K562 (cell line): Measurements from ENCODE around the gene LPCAT1. TPM values are rescaled to one million over a fixed set of nuclear protein-coding genes. Genes with fewer than 3 reads are reported as not detected.

Experiments
- BRD9 ChIP-seq: fragments of 450-650 bp; IDR thresholded peaks from 2 replicates; pipeline ENCODE4 v1.6.1; 2018; ENCODE audit warnings: low read depth; ENCODE audit not compliant: partially characterized antibody
- CC2D1A ChIP-seq: fragments of 450-650 bp; IDR thresholded peaks from 2 replicates; pipeline ENCODE4 v1.6.1; 2017; ENCODE audit warnings: mild to moderate bottlenecking
- CTBP1 ChIP-seq: fragments of 450-650 bp; IDR thresholded peaks from 2 replicates; pipeline ENCODE4 v1.6.1; 2016; ENCODE audit warnings: borderline replicate concordance
- EP300 ChIP-seq: IDR thresholded peaks from 2 replicates; pipeline ENCODE4 v1.6.1; 2012; ENCODE audit warnings: low read length, improper control_type of control experiment
- KLF16 ChIP-seq: IDR thresholded peaks from 2 replicates; pipeline ENCODE4 v1.6.1; 2016; ENCODE audit warnings: antibody characterized with exemption
- KLF6 ChIP-seq: fragments of 250-450 bp; sonication (Bioruptor Pico); IDR thresholded peaks from 2 replicates; pipeline ENCODE4 v1.4.0; 2020; ENCODE audit warnings: mild to moderate bottlenecking, moderate library complexity, borderline replicate concordance
- MTA1 ChIP-seq: fragments of 450-650 bp; IDR thresholded peaks from 2 replicates; pipeline ENCODE4 v1.6.1; 2017; ENCODE audit warnings: borderline replicate concordance
- MYNN ChIP-seq, 2 experiments: sonication (generic); formaldehyde crosslinking in 1 of 2; IDR thresholded peaks; 2 replicates each; pipeline versions ENCODE4 v1.5.0 to v1.6.1; 2016 to 2020; ENCODE audit warnings: antibody characterized with exemption in 1 of 2, missing genetic modification reagents in 1 of 2
- NBN ChIP-seq: fragments of 450-650 bp; IDR thresholded peaks from 2 replicates; pipeline ENCODE4 v1.6.1; 2016; ENCODE audit warnings: low read depth, mild to moderate bottlenecking
- PCBP1 ChIP-seq: fragments of 200-400 bp; formaldehyde crosslinking; IDR thresholded peaks from 2 replicates; pipeline ENCODE4 v1.6.1; 2018; ENCODE audit warnings: mild to moderate bottlenecking, low read depth, low read length; ENCODE audit not compliant: poor library complexity, severe bottlenecking
- ZNF324 ChIP-seq: fragments of 250-450 bp; sonication (Bioruptor Pico); IDR thresholded peaks from 2 replicates; pipeline ENCODE4 v1.4.0; 2020; ENCODE audit warnings: mild to moderate bottlenecking
- ZNF830 ChIP-seq: fragments of 250-450 bp; sonication (Bioruptor Pico); IDR thresholded peaks from 2 replicates; pipeline ENCODE4 v1.5.0; 2021; ENCODE audit warnings: mild to moderate bottlenecking
- polyA plus RNA-seq, 8 experiments: library from polyadenylated mRNA; depleted of rRNA in 4 of 8; stranded (reverse) in 5 of 8; unstranded in 3 of 8; fragments of >200 nt; fragmentation: Nextera tagmentation in 2 of 8; fragmentation: Illumina TruSeq in 1 of 8; extraction: Ambion mirVana in 2 of 8; extraction: Trizol in 1 of 8; gene quantifications; 2 replicates each; pipeline versions ENCODE4 v1.2.1 to v1.2.3, GENCODE V29; 2011 to 2014; ENCODE audit warnings: inconsistent platforms in 1 of 8, missing spikeins in 1 of 8
- total RNA-seq, 7 experiments: library from RNA; depleted of rRNA in 6 of 7; stranded (reverse); fragments of >200 nt in 6 of 7; fragmentation: Illumina TruSeq in 2 of 7; extraction: Trizol in 2 of 7; gene quantifications; 2 replicates each; pipeline versions ENCODE4 v1.2.1 to v1.2.3, GENCODE V29; 2011 to 2021; ENCODE audit warnings: low replicate concordance in 1 of 7
- TF ChIP-seq, protein P1 (sequence below), 2 experiments: fragments of 450-650 bp; IDR thresholded peaks; 2 replicates each; pipeline ENCODE4 v1.6.1; 2016
- TF ChIP-seq, protein P2 (sequence below): fragments of 250-450 bp; sonication (Bioruptor Pico); IDR thresholded peaks from 2 replicates; pipeline ENCODE4 v1.5.0; 2021; ENCODE audit warnings: mild to moderate bottlenecking, moderate library complexity
- TF ChIP-seq, protein P3 (sequence below), 2 experiments: IDR thresholded peaks; 2 replicates each; pipeline ENCODE4 v1.6.1; 2012; ENCODE audit warnings: improper control_type of control experiment in 2 of 2, low read depth in 2 of 2, low read length in 2 of 2, borderline replicate concordance in 1 of 2
- TF ChIP-seq, protein P4 (sequence below): fragments of 450-650 bp; IDR thresholded peaks from 2 replicates; pipeline ENCODE4 v1.6.1; 2018; ENCODE audit warnings: mild to moderate bottlenecking, low read depth; ENCODE audit not compliant: partially characterized antibody
- TF ChIP-seq, protein P5 (sequence below), 2 experiments: fragments of 450-650 bp in 1 of 2; sonication (generic) in 1 of 2; formaldehyde crosslinking; conservative IDR thresholded peaks; 2 replicates each; pipeline versions ENCODE4 v1.4.0 to v1.8.1; 2020 to 2022; ENCODE audit warnings: mild to moderate bottlenecking in 1 of 2, missing genetic modification reagents in 1 of 2

LPCAT1 gene
- total and polyA plus RNA-seq, 9 of the 15 experiments (the other 6 are each of a cell fraction or from before 2014, with no cell fraction given): 0.14 to 18.4 (median 13.9) TPM

DNA sequence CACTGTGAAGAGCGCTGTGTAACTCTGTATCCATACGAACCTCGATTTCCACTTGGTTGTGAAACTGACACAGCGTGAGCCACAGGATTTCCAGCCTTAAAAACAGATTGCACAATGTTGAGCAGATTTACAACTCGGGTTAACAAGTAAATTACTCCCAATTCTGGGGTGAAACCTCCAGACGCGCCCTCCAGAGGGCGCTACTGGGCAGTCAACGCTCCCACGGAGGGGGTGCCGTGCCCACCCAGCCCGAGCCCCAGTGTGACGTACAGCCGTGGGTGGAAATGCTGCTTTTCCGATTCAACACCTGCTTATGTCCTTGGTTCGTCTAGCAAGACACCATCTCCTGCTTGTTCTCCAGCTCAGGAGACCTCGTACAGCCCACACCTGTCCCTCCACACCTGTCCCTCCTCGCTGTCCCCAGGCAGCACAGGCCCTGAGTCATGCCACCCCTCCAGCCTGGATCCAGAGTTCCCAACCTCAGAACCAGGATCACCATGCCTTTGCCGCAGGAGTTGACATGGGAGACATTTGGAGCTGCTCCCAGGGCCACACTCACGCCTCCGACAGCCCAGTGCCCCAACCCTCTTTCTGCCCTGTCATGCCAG lies 44.1 kb downstream of the LPCAT1 start (continued):
- TF ChIP-seq, protein P1, sequence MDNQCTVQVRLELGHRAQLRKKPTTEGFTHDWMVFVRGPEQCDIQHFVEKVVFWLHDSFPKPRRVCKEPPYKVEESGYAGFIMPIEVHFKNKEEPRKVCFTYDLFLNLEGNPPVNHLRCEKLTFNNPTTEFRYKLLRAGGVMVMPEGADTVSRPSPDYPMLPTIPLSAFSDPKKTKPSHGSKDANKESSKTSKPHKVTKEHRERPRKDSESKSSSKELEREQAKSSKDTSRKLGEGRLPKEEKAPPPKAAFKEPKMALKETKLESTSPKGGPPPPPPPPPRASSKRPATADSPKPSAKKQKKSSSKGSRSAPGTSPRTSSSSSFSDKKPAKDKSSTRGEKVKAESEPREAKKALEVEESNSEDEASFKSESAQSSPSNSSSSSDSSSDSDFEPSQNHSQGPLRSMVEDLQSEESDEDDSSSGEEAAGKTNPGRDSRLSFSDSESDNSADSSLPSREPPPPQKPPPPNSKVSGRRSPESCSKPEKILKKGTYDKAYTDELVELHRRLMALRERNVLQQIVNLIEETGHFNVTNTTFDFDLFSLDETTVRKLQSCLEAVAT (IDR thresholded peaks at IDR 0.05): no peak
- TF ChIP-seq KLF16 (no peak), EP300 (no peak), CC2D1A (0 out of 2 replicates have a peak, but pooled peaks have one; percentile 22), ZNF830 (CRISPR knock-in tag) (no peak), BRD9 (no peak), ZNF324 (CRISPR knock-in tag) (no peak), CTBP1 (0 out of 2 replicates have a peak, but pooled peaks have one; percentile 27), MYNN (IDR thresholded peaks at IDR 0.05) (no peak), MYNN (CRISPR knock-in tag; IDR thresholded peaks at IDR 0.05) (no peak), PCBP1 (no peak), MTA1 (no peak), KLF6 (no peak), NBN (no peak)
- TF ChIP-seq, protein P2, sequence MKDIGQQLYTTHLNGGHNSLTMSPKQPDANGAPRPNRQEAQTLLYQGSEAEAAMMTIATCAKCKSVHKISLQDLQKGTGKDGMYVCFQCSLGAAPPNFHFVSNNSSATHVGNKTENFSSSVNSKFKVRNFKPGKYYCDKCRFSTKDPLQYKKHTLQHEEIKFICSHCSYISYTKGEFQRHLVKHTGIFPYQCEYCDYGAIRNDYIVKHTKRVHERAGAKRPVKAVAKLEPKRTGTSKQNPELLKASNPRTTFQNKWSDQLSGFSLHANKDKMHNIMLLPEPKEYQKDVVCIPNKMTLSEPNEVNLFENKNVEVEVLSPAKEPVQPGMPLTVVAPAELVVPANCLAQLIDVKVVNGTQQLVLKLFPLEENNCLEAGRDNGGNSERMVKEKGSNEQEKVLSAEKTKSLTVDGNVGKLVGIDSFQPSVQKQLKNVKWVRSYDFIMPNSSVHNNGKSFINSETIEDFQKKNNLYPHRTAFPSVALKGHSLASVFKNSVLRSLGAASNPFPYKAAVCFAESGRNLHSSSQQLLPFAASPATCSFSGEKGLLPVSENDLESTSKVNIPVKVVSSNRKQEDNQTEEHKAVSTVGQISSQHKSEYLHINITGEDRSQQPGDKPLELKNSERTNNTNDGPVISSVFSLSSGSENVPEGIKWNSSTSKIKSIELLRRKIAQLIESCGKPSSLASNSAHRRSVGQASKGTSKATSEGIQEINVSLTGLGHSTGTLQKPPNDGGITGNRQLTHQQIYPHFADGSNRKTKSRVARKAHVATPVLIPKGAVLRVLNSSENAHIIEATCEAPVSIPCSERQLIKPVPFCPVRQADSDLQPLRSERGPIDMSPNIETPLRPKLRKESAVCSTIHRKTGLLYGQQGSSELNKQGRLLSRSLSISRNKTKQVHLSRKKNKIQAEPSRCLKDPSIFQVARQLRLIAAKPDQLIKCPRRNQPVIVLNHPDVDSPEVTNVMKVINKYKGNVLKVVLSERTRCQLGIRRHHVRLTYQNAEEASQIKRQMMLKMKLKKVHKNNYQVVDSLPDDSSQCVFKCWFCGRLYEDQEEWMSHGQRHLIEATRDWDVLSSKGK (CRISPR knock-in tag): no peak
- TF ChIP-seq, protein P3, sequence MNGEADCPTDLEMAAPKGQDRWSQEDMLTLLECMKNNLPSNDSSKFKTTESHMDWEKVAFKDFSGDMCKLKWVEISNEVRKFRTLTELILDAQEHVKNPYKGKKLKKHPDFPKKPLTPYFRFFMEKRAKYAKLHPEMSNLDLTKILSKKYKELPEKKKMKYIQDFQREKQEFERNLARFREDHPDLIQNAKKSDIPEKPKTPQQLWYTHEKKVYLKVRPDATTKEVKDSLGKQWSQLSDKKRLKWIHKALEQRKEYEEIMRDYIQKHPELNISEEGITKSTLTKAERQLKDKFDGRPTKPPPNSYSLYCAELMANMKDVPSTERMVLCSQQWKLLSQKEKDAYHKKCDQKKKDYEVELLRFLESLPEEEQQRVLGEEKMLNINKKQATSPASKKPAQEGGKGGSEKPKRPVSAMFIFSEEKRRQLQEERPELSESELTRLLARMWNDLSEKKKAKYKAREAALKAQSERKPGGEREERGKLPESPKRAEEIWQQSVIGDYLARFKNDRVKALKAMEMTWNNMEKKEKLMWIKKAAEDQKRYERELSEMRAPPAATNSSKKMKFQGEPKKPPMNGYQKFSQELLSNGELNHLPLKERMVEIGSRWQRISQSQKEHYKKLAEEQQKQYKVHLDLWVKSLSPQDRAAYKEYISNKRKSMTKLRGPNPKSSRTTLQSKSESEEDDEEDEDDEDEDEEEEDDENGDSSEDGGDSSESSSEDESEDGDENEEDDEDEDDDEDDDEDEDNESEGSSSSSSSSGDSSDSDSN (IDR thresholded peaks at IDR 0.05; ENCODE audit: borderline replicate concordance in 1 of 2, low read depth in 2 of 2, low read length in 2 of 2): no peak
- TF ChIP-seq, protein P4, sequence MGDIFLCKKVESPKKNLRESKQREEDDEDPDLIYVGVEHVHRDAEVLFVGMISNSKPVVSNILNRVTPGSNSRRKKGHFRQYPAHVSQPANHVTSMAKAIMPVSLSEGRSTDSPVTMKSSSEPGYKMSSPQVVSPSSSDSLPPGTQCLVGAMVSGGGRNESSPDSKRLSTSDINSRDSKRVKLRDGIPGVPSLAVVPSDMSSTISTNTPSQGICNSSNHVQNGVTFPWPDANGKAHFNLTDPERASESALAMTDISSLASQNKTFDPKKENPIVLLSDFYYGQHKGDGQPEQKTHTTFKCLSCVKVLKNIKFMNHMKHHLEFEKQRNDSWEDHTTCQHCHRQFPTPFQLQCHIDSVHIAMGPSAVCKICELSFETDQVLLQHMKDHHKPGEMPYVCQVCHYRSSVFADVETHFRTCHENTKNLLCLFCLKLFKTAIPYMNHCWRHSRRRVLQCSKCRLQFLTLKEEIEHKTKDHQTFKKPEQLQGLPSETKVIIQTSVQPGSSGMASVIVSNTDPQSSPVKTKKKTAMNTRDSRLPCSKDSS: no peak
- TF ChIP-seq, protein P5, sequence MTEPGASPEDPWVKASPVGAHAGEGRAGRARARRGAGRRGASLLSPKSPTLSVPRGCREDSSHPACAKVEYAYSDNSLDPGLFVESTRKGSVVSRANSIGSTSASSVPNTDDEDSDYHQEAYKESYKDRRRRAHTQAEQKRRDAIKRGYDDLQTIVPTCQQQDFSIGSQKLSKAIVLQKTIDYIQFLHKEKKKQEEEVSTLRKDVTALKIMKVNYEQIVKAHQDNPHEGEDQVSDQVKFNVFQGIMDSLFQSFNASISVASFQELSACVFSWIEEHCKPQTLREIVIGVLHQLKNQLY (CRISPR knock-in tag; conservative IDR thresholded peaks at IDR 0.05): no peak
